K562 (cell line): ENCODE results near the gene PTGES3. TPM values are rescaled to one million over a fixed set of nuclear protein-coding genes. Genes with fewer than 3 reads are reported as not detected.

Experiments used
- CREB1 ChIP-seq, 2 experiments: sonication (generic) in 1 of 2; formaldehyde crosslinking in 1 of 2; IDR thresholded peaks; 2 replicates each; pipeline versions ENCODE4 v1.6.1 to v1.8.0; 2012 to 2022; ENCODE audit warnings: inconsistent platforms in 1 of 2, mild to moderate bottlenecking in 1 of 2, missing genetic modification reagents in 1 of 2, moderate library complexity in 1 of 2
- E4F1 ChIP-seq: fragments of 250-450 bp; sonication (Bioruptor Pico); IDR thresholded peaks from 2 replicates; pipeline ENCODE4 v1.5.0; 2021; ENCODE audit warnings: mild to moderate bottlenecking, borderline replicate concordance
- FOXK2 ChIP-seq, 2 experiments: fragments of 450-650 bp; IDR thresholded peaks in 1 of 2; conservative IDR thresholded peaks in 1 of 2; 2 replicates each; pipeline ENCODE4 v1.6.1; 2016; ENCODE audit warnings: low read depth in 2 of 2, mild to moderate bottlenecking in 1 of 2
- HMG20A ChIP-seq: fragments of 450-650 bp; formaldehyde crosslinking; conservative IDR thresholded peaks from 2 replicates; pipeline ENCODE4 v1.4.0; 2020; ENCODE audit warnings: mild to moderate bottlenecking, mixed read lengths
- MAFG ChIP-seq: fragments of 450-650 bp; conservative IDR thresholded peaks from 2 replicates; pipeline ENCODE4 v1.6.1; 2016; ENCODE audit warnings: missing genetic modification characterization, missing compliant biosample characterization
- MCM3 ChIP-seq: fragments of 450-650 bp; IDR thresholded peaks from 2 replicates; pipeline ENCODE4 v1.6.1; 2016
- NR2C1 ChIP-seq, 2 experiments: fragments of 450-650 bp; IDR thresholded peaks; 2 replicates each; pipeline ENCODE4 v1.6.1; 2017; ENCODE audit warnings: mild to moderate bottlenecking in 2 of 2, antibody characterized with exemption in 1 of 2, inconsistent platforms in 1 of 2, missing compliant biosample characterization in 1 of 2, missing genetic modification characterization in 1 of 2
- PCBP2 ChIP-seq: fragments of 200-400 bp; formaldehyde crosslinking; IDR thresholded peaks from 2 replicates; pipeline ENCODE4 v1.6.1; 2018; ENCODE audit warnings: low read length, low read depth, mild to moderate bottlenecking, moderate library complexity; ENCODE audit not compliant: poor library complexity, severe bottlenecking
- SRSF7 ChIP-seq: fragments of 200-400 bp; formaldehyde crosslinking; optimal IDR thresholded peaks from 2 replicates; pipeline ENCODE3; 2017; ENCODE audit warnings: mild to moderate bottlenecking, low read depth, low read length
- TAF1 ChIP-seq: IDR thresholded peaks from 2 replicates; pipeline ENCODE4 v1.6.1; 2011; ENCODE audit warnings: mild to moderate bottlenecking, low read length, moderate library complexity; ENCODE audit not compliant: insufficient read depth, control insufficient read depth, severe bottlenecking; ENCODE audit errors: extremely low read depth
- TCFL5 ChIP-seq: fragments of 250-450 bp; sonication (Bioruptor Pico); conservative IDR thresholded peaks from 2 replicates; pipeline ENCODE4 v1.6.1; 2021; ENCODE audit warnings: mild to moderate bottlenecking, moderate library complexity, matching md5 sums
- TSC22D4 ChIP-seq: fragments of 450-650 bp; IDR thresholded peaks from 2 replicates; pipeline ENCODE4 v1.6.1; 2016; ENCODE audit warnings: missing genetic modification characterization, missing biosample characterization, control low read depth
- USF2 ChIP-seq: sonication (generic); formaldehyde crosslinking; IDR thresholded peaks from 2 replicates; pipeline ENCODE4 v1.5.0; 2020; ENCODE audit warnings: missing genetic modification reagents
- ZNF609 ChIP-seq: sonication (generic); formaldehyde crosslinking; IDR thresholded peaks from 2 replicates; pipeline ENCODE4 v1.8.1; 2023; ENCODE audit warnings: missing genetic modification reagents, mild to moderate bottlenecking, borderline replicate concordance
- polyA plus RNA-seq, 8 experiments: library from polyadenylated mRNA; depleted of rRNA in 4 of 8; stranded (reverse) in 5 of 8; unstranded in 3 of 8; fragments of >200 nt; fragmentation: Nextera tagmentation in 2 of 8; fragmentation: Illumina TruSeq in 1 of 8; extraction: Ambion mirVana in 2 of 8; extraction: Trizol in 1 of 8; gene quantifications; 2 replicates each; pipeline versions ENCODE4 v1.2.1 to v1.2.3, GENCODE V29; 2011 to 2014; ENCODE audit warnings: inconsistent platforms in 1 of 8, missing spikeins in 1 of 8
- total RNA-seq, 7 experiments: library from RNA; depleted of rRNA in 6 of 7; stranded (reverse); fragments of >200 nt in 6 of 7; fragmentation: Illumina TruSeq in 2 of 7; extraction: Trizol in 2 of 7; gene quantifications; 2 replicates each; pipeline versions ENCODE4 v1.2.1 to v1.2.3, GENCODE V29; 2011 to 2021; ENCODE audit warnings: low replicate concordance in 1 of 7

The PTGES3 gene
- total and polyA plus RNA-seq, 9 of the 15 experiments (the other 6 are each of a cell fraction or from before 2014, with no cell fraction given) = 163 to 501 (median 213) TPM

- TF ChIP-seq E4F1 (CRISPR knock-in tag) (no peak), TCFL5 (CRISPR knock-in tag) (0 out of 2 replicates have a peak, but pooled peaks have one; percentile 35), NR2C1 (IDR thresholded peaks at IDR 0.05) (no peak; the same call in 1 of the 2 replicates), NR2C1 (tag; IDR thresholded peaks at IDR 0.05) (0 out of 2 replicates have a peak, but pooled peaks have one; percentile 31), USF2 (no peak), MCM3 (no peak), HMG20A (CRISPR knock-in tag) (no peak), TAF1 (peak; percentile 48), TSC22D4 (tag) (no peak), PCBP2 (no peak), ZNF609 (CRISPR knock-in tag) (no peak), CREB1 (IDR thresholded peaks at IDR 0.05) (peak; percentile 70), CREB1 (CRISPR knock-in tag; IDR thresholded peaks at IDR 0.05) (peak; percentile 81), FOXK2 (conservative IDR thresholded peaks at IDR 0.05 in 1 of 2, IDR thresholded peaks at IDR 0.05 in 1 of 2; ENCODE audit: low read depth in 2 of 2) (peak; percentile 91 to 93), MAFG (tag) (no peak), SRSF7 (no peak)
Observed at GRCh38 chr12:56636675-56637540, 51.2 kb downstream of the PTGES3 start (continued).
